ENCODE measurements around the gene IL17RC. TPM values are rescaled to one million over a fixed set of nuclear protein-coding genes. Genes with fewer than 3 reads are reported as not detected.

IL17RC gene
- total and polyA plus RNA-seq, 2 experiments from 2014 or later, result 8.4 to 12.6 TPM

DNA sequence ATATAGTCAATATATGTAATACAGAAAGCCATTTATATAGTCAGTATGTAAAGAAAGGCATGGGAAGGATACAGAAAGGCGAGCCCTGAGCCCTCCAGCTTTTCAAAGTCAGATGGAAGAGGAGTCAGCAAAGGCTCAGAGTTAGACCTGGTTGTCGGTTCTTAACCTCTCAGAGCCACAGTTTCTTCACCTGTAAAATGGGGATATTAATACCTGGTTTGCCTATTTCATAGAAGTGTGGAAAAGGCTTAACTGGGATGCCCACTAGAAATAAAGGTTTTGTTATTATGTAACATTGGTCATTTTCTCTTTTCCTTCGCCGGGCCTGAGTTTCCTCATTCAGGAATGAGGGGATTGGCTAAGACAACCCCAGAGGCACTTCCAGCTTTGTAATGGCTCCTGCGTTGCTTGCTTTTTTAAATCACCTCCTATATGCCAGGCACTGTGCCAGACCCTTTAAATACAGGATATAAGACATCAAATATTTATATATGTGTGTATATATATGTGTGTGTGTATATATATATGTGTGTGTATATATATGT is 19.1 kb downstream of the IL17RC start:
- Histone ChIP-seq H4K20me1 (replicated peaks; ENCODE audit: insufficient read depth) (no peaks in the 10 kb centered on the region), H3K4me1 (ENCODE audit: insufficient read depth) (peaks cover 5% of the 10 kb centered on the region), H3F3A (replicated peaks; ENCODE audit: low read depth) (0 out of 2 replicates have a peak, but pooled peaks cover 5% of the 10 kb centered on the region), H3K4me2 (no peak overlapping the region), H2AFZ (no peak overlapping the region), H3K27ac (ENCODE audit: low read depth) (no peak overlapping the region), H3K36me3 (ENCODE audit: insufficient read depth) (peaks cover 6% of the 10 kb centered on the region; the same call in 1 of the 2 replicates), H3K4me3 (no peak overlapping the region), H3K27me3 (ENCODE audit: insufficient read depth) (peaks cover 8% of the 10 kb centered on the region; the same call in 1 of the 2 replicates), H3K9me2 (ENCODE audit: insufficient read depth) (no peaks in the 10 kb centered on the region), H3K79me2 (replicated peaks; ENCODE audit: insufficient read depth) (no peaks in the 10 kb centered on the region; the same call in 1 of the 2 replicates)
- DNase-seq (ENCODE audit: low spot score), result no peak
- peaks cover 20% of the 10 kb centered on the region for H3K36me3 Mint-ChIP-seq (ENCODE audit: low read depth)
- H3K27ac Mint-ChIP-seq, result no peak overlapping the region
- ATAC-seq, result no peak
- no peak overlapping the region for H3K4me3 Mint-ChIP-seq
- no peak for TF ChIP-seq EZH2 (IDR thresholded peaks at IDR 0.05; ENCODE audit: low read depth, unreplicated experiment)
- TF ChIP-seq ETS1 (IDR thresholded peaks at IDR 0.05), result no peak
- no peak for TF ChIP-seq REST (IDR thresholded peaks at IDR 0.05; ENCODE audit: unreplicated experiment)
- no peak for TF ChIP-seq EZH2phosphoT487 (IDR thresholded peaks at IDR 0.05; ENCODE audit: unreplicated experiment)
- TF ChIP-seq POLR2AphosphoS5 (IDR thresholded peaks at IDR 0.05; ENCODE audit: low read depth), result no peak
- TF ChIP-seq STAT1 (IDR thresholded peaks at IDR 0.05; ENCODE audit: unreplicated experiment), result no peak
- peaks cover 10% of the 10 kb centered on the region for H3K4me1 Mint-ChIP-seq
- H3K27me3 Mint-ChIP-seq (ENCODE audit: insufficient read depth, low read depth, poor library complexity), result peaks cover 11% of the 10 kb centered on the region
- H3K9me3 Mint-ChIP-seq, result peaks cover 5% of the 10 kb centered on the region; the same call in 2 of the 3 replicates

DNA sequence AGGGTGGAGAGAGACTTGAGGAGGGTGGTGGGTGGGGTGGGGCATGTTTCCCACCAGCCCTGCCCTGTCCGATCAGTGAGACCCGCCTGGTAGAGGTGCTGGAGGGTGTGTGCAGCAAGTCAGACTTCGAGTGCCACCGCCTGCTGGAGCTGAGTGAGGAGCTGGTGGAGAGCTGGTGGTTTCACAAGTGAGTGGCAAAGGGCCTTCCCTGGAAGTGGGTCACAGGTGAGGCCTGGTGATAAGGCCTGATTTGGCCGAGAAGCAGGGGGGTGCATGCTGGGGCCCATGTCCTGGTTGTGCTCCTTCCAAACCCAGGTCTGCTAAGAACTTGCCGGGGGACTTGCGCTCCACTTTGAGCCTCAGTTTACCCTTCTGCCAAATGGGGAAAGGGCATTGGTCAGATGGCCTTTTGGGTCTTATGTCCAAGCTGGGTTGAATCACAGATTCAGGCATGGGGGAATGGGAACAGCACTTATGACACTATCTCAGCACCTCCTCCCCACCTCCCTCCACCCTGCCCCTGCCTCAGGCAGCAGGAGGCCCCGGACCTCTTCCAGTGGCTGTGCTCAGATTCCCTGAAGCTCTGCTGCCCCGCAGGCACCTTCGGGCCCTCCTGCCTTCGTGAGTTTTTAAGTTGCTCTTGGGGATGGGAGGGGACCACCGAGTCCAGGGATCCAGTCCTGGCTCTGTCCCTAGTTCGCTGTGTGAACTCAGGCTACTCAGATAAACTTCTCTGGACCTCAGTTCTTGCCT is 20.8 kb downstream of the IL17RC start:
- no peak overlapping the region for H3K27ac ChIP-seq (ENCODE audit: low read depth)
- H3K79me2 ChIP-seq (replicated peaks; ENCODE audit: insufficient read depth), result no peaks in the 10 kb centered on the region; the same call in 1 of the 2 replicates
- H3K27me3 ChIP-seq (ENCODE audit: insufficient read depth), result no peaks in the 10 kb centered on the region
- Mint-ChIP-seq H3K36me3 (ENCODE audit: low read depth) (peaks cover 18% of the 10 kb centered on the region), H3K27ac (no peak overlapping the region), H3K27me3 (ENCODE audit: insufficient read depth, low read depth, poor library complexity) (peaks cover 7% of the 10 kb centered on the region), H3K9me3 (no peaks in the 10 kb centered on the region), H3K4me1 (peaks cover 8% of the 10 kb centered on the region), H3K4me3 (no peak overlapping the region)
- H3K36me3 ChIP-seq (ENCODE audit: insufficient read depth), result peaks cover 6% of the 10 kb centered on the region; the same call in 1 of the 2 replicates
- no peaks in the 10 kb centered on the region for H3K9me2 ChIP-seq (ENCODE audit: insufficient read depth)
- H3K4me2 ChIP-seq, result no peak overlapping the region
- no peaks in the 10 kb centered on the region for H3F3A ChIP-seq (replicated peaks; ENCODE audit: low read depth)
- no peak overlapping the region for H2AFZ ChIP-seq
- DNase-seq (ENCODE audit: low spot score) (no peak), ATAC-seq (no peak)
- no peaks in the 10 kb centered on the region for H4K20me1 ChIP-seq (replicated peaks; ENCODE audit: insufficient read depth)
- TF ChIP-seq REST (IDR thresholded peaks at IDR 0.05; ENCODE audit: unreplicated experiment) (no peak), EZH2phosphoT487 (IDR thresholded peaks at IDR 0.05; ENCODE audit: unreplicated experiment) (no peak), JUNB (IDR thresholded peaks at IDR 0.05; ENCODE audit: unreplicated experiment) (no peak), STAT1 (IDR thresholded peaks at IDR 0.05; ENCODE audit: unreplicated experiment) (no peak), ZNF114 (CRISPR knock-in tag; IDR thresholded peaks at IDR 0.05) (no peak), POLR2AphosphoS5 (IDR thresholded peaks at IDR 0.05; ENCODE audit: low read depth) (no peak), CREB1 (CRISPR knock-in tag; IDR thresholded peaks at IDR 0.05; ENCODE audit: low read depth) (no peak), NANOG (IDR thresholded peaks at IDR 0.05; ENCODE audit: borderline replicate concordance) (no peak), ETS1 (IDR thresholded peaks at IDR 0.05) (no peak), ZNF331 (CRISPR knock-in tag; IDR thresholded peaks at IDR 0.05; ENCODE audit: low read depth) (no peak), EZH2 (IDR thresholded peaks at IDR 0.05; ENCODE audit: low read depth, unreplicated experiment) (no peak)
- no peak overlapping the region for H3K4me3 ChIP-seq
- peaks cover 5% of the 10 kb centered on the region; the same call in 1 of the 2 replicates for H3K4me1 ChIP-seq (ENCODE audit: insufficient read depth)
